Measurements from ENCODE around the gene ZBTB7C.
A peak's percentile ranks its signal among the peaks of the same experiment; 100 is the strongest.

ZBTB7C gene

GRCh38 chr18:48011926-48012465, 397.2 kb downstream of the ZBTB7C start:
- DNase-seq (ENCODE audit: low read depth): no peak
- H3K4me3 ChIP-seq (ENCODE audit: low read length): no peak overlapping the region
- TF ChIP-seq CTCF (conservative IDR thresholded peaks at IDR 0.05; ENCODE audit: low read length): no peak

- no peak for DNase-seq (ENCODE audit: low read depth)
- no peak for TF ChIP-seq CTCF (conservative IDR thresholded peaks at IDR 0.05; ENCODE audit: low read length)
- H3K4me3 ChIP-seq (ENCODE audit: low read length): no peak overlapping the region
These were observed 398.9 kb downstream of the ZBTB7C start for GRCh38 chr18:48010264-48010663.

- no peak for DNase-seq (ENCODE audit: low read depth)
- TF ChIP-seq CTCF (conservative IDR thresholded peaks at IDR 0.05; ENCODE audit: low read length): no peak
- no peak overlapping the region for H3K4me3 ChIP-seq (ENCODE audit: low read length)
These were observed 400.0 kb downstream of the ZBTB7C start for GRCh38 chr18:48009116-48009745.

GRCh38 chr18:48007955-48008701, 401.1 kb downstream of the ZBTB7C start:
- DNase-seq (ENCODE audit: low read depth): no peak
- peak; percentile 21; the same call in 1 of the 2 replicates for TF ChIP-seq CTCF (conservative IDR thresholded peaks at IDR 0.05; ENCODE audit: low read length)
- H3K4me3 ChIP-seq (ENCODE audit: low read length): peak overlapping the region; percentile 56

- no peak for TF ChIP-seq CTCF (conservative IDR thresholded peaks at IDR 0.05; ENCODE audit: low read length)
- no peak overlapping the region for H3K4me3 ChIP-seq (ENCODE audit: low read length)
- DNase-seq (ENCODE audit: low read depth): no peak
These were observed 401.8 kb downstream of the ZBTB7C start for GRCh38 chr18:48007381-48007780.

- H3K4me3 ChIP-seq (ENCODE audit: low read length): no peak overlapping the region
- no peak for TF ChIP-seq CTCF (conservative IDR thresholded peaks at IDR 0.05; ENCODE audit: low read length)
- DNase-seq (ENCODE audit: low read depth): no peak
These were observed 402.6 kb downstream of the ZBTB7C start for GRCh38 chr18:48006415-48007175.

Measured in AG10803 (cell line).